Measurements from ENCODE around the gene OAT.
"Not testable (repeated sequence)": the region's sequence is repeated elsewhere in the genome, so short reads cannot be mapped to it uniquely, and the experiment has no call there.

GRCh38 chr10:124369533-124369932, 49.2 kb downstream of the OAT start:
- TF ChIP-seq CTCF, POLR2A (IDR thresholded peaks at IDR 0.05): not testable (repeated sequence)
